K562 (cell line): Measurements from ENCODE around the gene TMPRSS11D. TPM values are rescaled to one million over a fixed set of nuclear protein-coding genes. Genes with fewer than 3 reads are reported as not detected.

Experiments used
- ATAC-seq: fragments of 200-7000 bp; cut with Tn5 transposase; 3 replicates; pipeline ENCODE4 v1.9.1; 2020; ENCODE audit warnings: moderate library complexity
- BruUV-seq: library from RNA; stranded (reverse); fragments of 400-500 nt; replicated peaks from 2 replicates; lab custom pipeline; 2021; lab: Mats Ljungman, UMichigan
- CTCF ChIA-PET: fragments of 300-600 bp; formaldehyde crosslinking; extraction: SDS; loops from one replicate; lab custom pipeline; 2021; ENCODE audit warnings: low intra/inter-chr PET ratio; lab: Yijun Ruan, JAX
- POLR2A ChIA-PET: fragments of 300-600, 350-650 bp; sonication (Branson Sonifier 250); formaldehyde crosslinking; extraction: SDS; loops from one replicate; lab custom pipeline; 2021; ENCODE audit warnings: antibody characterized with exemption, inconsistent platforms; lab: Yijun Ruan, JAX
- DNase-seq, 4 experiments: peaks; one replicate each; pipeline versions ENCODE4 v3.0.0 to v3.0.0-alpha.2; 2011 to 2018; ENCODE audit warnings: low spot score in 3 of 4, mixed read lengths in 3 of 4; ENCODE audit errors: extremely low read depth in 1 of 4
- FAIRE-seq: peaks from 2 replicates; lab custom pipeline; 2011; peaks lifted over from hg19 to GRCh38; lab: Jason Lieb, UNC
- H2AFZ ChIP-seq: 2 replicates; pipeline ENCODE4 v1.6.0; 2011; ENCODE audit warnings: low read depth, low read length, control low read depth, inconsistent platforms
- H3K27ac ChIP-seq: fragments of 200-600 bp; 3 replicates; pipeline ENCODE4 v1.8.0; 2011; ENCODE audit warnings: low read depth, mild to moderate bottlenecking, control low read depth, inconsistent platforms, low read length, moderate library complexity, mixed read lengths; ENCODE audit errors: extremely low read depth
- H3K27me3 ChIP-seq, 2 experiments: fragments of 300-600 bp in 1 of 2; 2 replicates in 1 of 2; 3 replicates in 1 of 2; pipeline versions ENCODE4 v1.6.0 to v1.8.0; 2011; ENCODE audit warnings: inconsistent platforms in 2 of 2, low read length in 2 of 2, mild to moderate bottlenecking in 1 of 2, mixed read lengths in 1 of 2, moderate library complexity in 1 of 2; ENCODE audit not compliant: control insufficient read depth in 2 of 2, insufficient read depth in 2 of 2
- H3K36me3 ChIP-seq: fragments of 300-600 bp; 3 replicates; pipeline ENCODE4 v1.8.0; 2011; ENCODE audit warnings: mild to moderate bottlenecking, low read length, inconsistent platforms; ENCODE audit not compliant: control insufficient read depth, insufficient read depth
- H3K4me1 ChIP-seq, 2 experiments: fragments of 200-600 bp in 1 of 2; replicated peaks in 1 of 2; 2 replicates in 1 of 2; 3 replicates in 1 of 2; pipeline versions ENCODE4 v1.5.1 to v1.8.0; 2011; ENCODE audit warnings: inconsistent platforms in 2 of 2, low read length in 2 of 2, mild to moderate bottlenecking in 1 of 2, mixed read lengths in 1 of 2, moderate library complexity in 1 of 2; ENCODE audit not compliant: control insufficient read depth in 2 of 2, insufficient read depth in 2 of 2
- H3K4me2 ChIP-seq: 2 replicates; pipeline ENCODE4 v1.6.1; 2011; ENCODE audit warnings: low read length, control low read depth, inconsistent platforms, mixed read lengths; ENCODE audit not compliant: insufficient read depth
- H3K4me3 ChIP-seq: fragments of 200-600 bp; sonication (generic), shearing (Covaris generic); 2 replicates; pipeline ENCODE4 v1.5.1; 2016; ENCODE audit warnings: control low read depth, inconsistent platforms
- H3K79me2 ChIP-seq: fragments of 200-600 bp; 3 replicates; pipeline ENCODE4 v1.8.0; 2011; ENCODE audit warnings: low read length, inconsistent platforms; ENCODE audit not compliant: control insufficient read depth, insufficient read depth
- H3K9ac ChIP-seq, 2 experiments: 2 replicates each; pipeline versions ENCODE4 v1.6.0 to v1.6.1; 2011; ENCODE audit warnings: low read depth in 2 of 2, low read length in 2 of 2, control low read depth in 1 of 2, inconsistent platforms in 1 of 2, mild to moderate bottlenecking in 1 of 2, mixed read lengths in 1 of 2; ENCODE audit not compliant: insufficient read depth in 1 of 2
- H3K9me1 ChIP-seq: one replicate; pipeline ENCODE4 v1.6.0; 2011; ENCODE audit warnings: inconsistent platforms, mild to moderate bottlenecking, low read length, moderate library complexity; ENCODE audit not compliant: control insufficient read depth, insufficient read depth
- H3K9me3 ChIP-seq: replicated peaks from 2 replicates; pipeline ENCODE4 v1.5.1; 2011; ENCODE audit warnings: low read depth, low read length, inconsistent platforms; ENCODE audit not compliant: control insufficient read depth, insufficient read depth
- H4K20me1 ChIP-seq: replicated peaks from 2 replicates; pipeline ENCODE4 v1.6.1; 2011; ENCODE audit warnings: low read length, inconsistent platforms, mixed read lengths; ENCODE audit not compliant: control insufficient read depth, insufficient read depth
- ARNT ChIP-seq, 2 experiments: fragments of 450-650 bp; IDR thresholded peaks; 2 replicates each; pipeline ENCODE4 v1.6.1; 2016; ENCODE audit warnings: mild to moderate bottlenecking in 1 of 2
- CHD4 ChIP-seq: fragments of 200-600 bp; sonication (generic); IDR thresholded peaks from 3 replicates; pipeline ENCODE4 v1.6.1; 2012; ENCODE audit warnings: low read depth, mild to moderate bottlenecking, mixed read lengths, low read length, inconsistent platforms; ENCODE audit not compliant: insufficient read depth, insufficient replicate concordance, poor library complexity, severe bottlenecking
- ERF ChIP-seq: fragments of 450-650 bp; formaldehyde crosslinking; IDR thresholded peaks from 2 replicates; pipeline ENCODE4 v1.4.0; 2020; ENCODE audit warnings: mild to moderate bottlenecking, mixed read lengths
- FOXA1 ChIP-seq: fragments of 450-650 bp; IDR thresholded peaks from 2 replicates; pipeline ENCODE4 v1.6.1; 2016; ENCODE audit warnings: mild to moderate bottlenecking, borderline replicate concordance
- MYNN ChIP-seq, 2 experiments: sonication (generic); formaldehyde crosslinking in 1 of 2; IDR thresholded peaks; 2 replicates each; pipeline versions ENCODE4 v1.5.0 to v1.6.1; 2016 to 2020; ENCODE audit warnings: antibody characterized with exemption in 1 of 2, missing genetic modification reagents in 1 of 2
- THRAP3 ChIP-seq: fragments of 450-650 bp; IDR thresholded peaks from 2 replicates; pipeline ENCODE4 v1.6.1; 2016; ENCODE audit warnings: mild to moderate bottlenecking, inconsistent platforms, borderline replicate concordance
- ZBTB8A ChIP-seq: fragments of 450-650 bp; IDR thresholded peaks from 2 replicates; pipeline ENCODE4 v1.6.1; 2018; ENCODE audit warnings: mild to moderate bottlenecking, moderate library complexity; ENCODE audit not compliant: partially characterized antibody
- WGBS: fragments of 100-300 bp; shearing (Covaris generic); methylation state at CpG from one replicate; pipeline ENCODE4 v1.1.6; 2016; ENCODE audit warnings: low coverage, mixed read lengths; ENCODE audit not compliant: insufficient coverage; ENCODE audit errors: missing lambda C conversion rate; 5-methylcytosine and 5-hydroxymethylcytosine counted together
- in situ Hi-C: fragments of 300-500 bp; cut with MboI; formaldehyde crosslinking; loops from 4 replicates; pipeline ENCODE4 v1.15.0; 2018; ENCODE audit warnings: inconsistent platforms, mixed read lengths
- intact Hi-C: fragments of 100-400 bp; cut with micrococcal nuclease; formaldehyde crosslinking; loops from 2 replicates; pipeline ENCODE4 v1.14.2; 2022
- polyA plus RNA-seq, 8 experiments: library from polyadenylated mRNA; depleted of rRNA in 4 of 8; stranded (reverse) in 5 of 8; unstranded in 3 of 8; fragments of >200 nt; fragmentation: Nextera tagmentation in 2 of 8; fragmentation: Illumina TruSeq in 1 of 8; extraction: Ambion mirVana in 2 of 8; extraction: Trizol in 1 of 8; gene quantifications; 2 replicates each; pipeline versions ENCODE4 v1.2.1 to v1.2.3, GENCODE V29; 2011 to 2014; ENCODE audit warnings: inconsistent platforms in 1 of 8, missing spikeins in 1 of 8
- total RNA-seq, 7 experiments: library from RNA; depleted of rRNA in 6 of 7; stranded (reverse); fragments of >200 nt in 6 of 7; fragmentation: Illumina TruSeq in 2 of 7; extraction: Trizol in 2 of 7; gene quantifications; 2 replicates each; pipeline versions ENCODE4 v1.2.1 to v1.2.3, GENCODE V29; 2011 to 2021; ENCODE audit warnings: low replicate concordance in 1 of 7

TMPRSS11D gene
- total and polyA plus RNA-seq, 9 of the 15 experiments (the other 6 are each of a cell fraction or from before 2014, with no cell fraction given) = not detected

- Histone ChIP-seq H3K27me3 (no peaks in the 10 kb centered on the region), H3K4me3 (no peak overlapping the region), H3K4me1 (no peaks in the 10 kb centered on the region), H3K9me1 (no peaks in the 10 kb centered on the region), H2AFZ (no peak overlapping the region), H3K4me2 (no peak overlapping the region), H3K27ac (no peak overlapping the region), H3K9me3 (no peaks in the 10 kb centered on the region), H3K36me3 (no peaks in the 10 kb centered on the region), H3K79me2 (no peaks in the 10 kb centered on the region), H3K9ac (no peak overlapping the region), H4K20me1 (no peaks in the 10 kb centered on the region)
- CTCF ChIA-PET = no interaction called here
- POLR2A ChIA-PET = no interaction called here
- intact Hi-C loops = loop anchor here (10.0 kb wide), 1 partner anchor 295 kb away; no protein-coding TSS in a partner anchor
- ATAC-seq = no peak
- in situ Hi-C loops = no loop called here
- peak; percentile 48 for FAIRE-seq
- 10% methylated on average over 3 of the region's 3 CpGs for WGBS
- DNase-seq = no peak
- TF ChIP-seq FOXA1 (no peak), MYNN (IDR thresholded peaks at IDR 0.05) (no peak), MYNN (CRISPR knock-in tag; IDR thresholded peaks at IDR 0.05) (no peak), ARNT (IDR thresholded peaks at IDR 0.05) (no peak), THRAP3 (no peak), CHD4 (no peak), ERF (CRISPR knock-in tag) (no peak), ZBTB8A (no peak)
- BruUV-seq = no TSS peak
Measured at GRCh38 chr4:67879486-67879885, 4.3 kb downstream of the TMPRSS11D start.
